ENCODE results near the gene GOT1. TPM values are rescaled to one million over a fixed set of nuclear protein-coding genes. Genes with fewer than 3 reads are reported as not detected.

The GOT1 gene
- total RNA-seq, 4 donors from 2014 or later, result 45.8 to 65.1 (median 51.0) TPM

GRCh38 chr10:99391346-99391745 lies 39.1 kb downstream of the GOT1 start:
- no peak overlapping the region for H3K27ac ChIP-seq
- no peak overlapping the region for H3K4me3 ChIP-seq
- DNase-seq, result no peak
- TF ChIP-seq POLR2A (IDR thresholded peaks at IDR 0.05), result no peak
- H3K36me3 ChIP-seq, result peaks cover 0 to 16% (median 0%) of the 10 kb centered on the region in 3 donors
- intact Hi-C loops (cut with DNase I), result loop anchor here (10.0 kb wide), 1 partner anchor 223 kb away; no protein-coding TSS in a partner anchor
- peaks cover 0 to 24% (median 3%) of the 10 kb centered on the region in 3 donors for H3K4me1 ChIP-seq
- 79 to 85% methylated on average over 2 of the region's 2 CpGs for WGBS, 2 donors
- no peaks in the 10 kb centered on the region for H3K27me3 ChIP-seq
- no peaks in the 10 kb centered on the region for H3K9me3 ChIP-seq

- Histone ChIP-seq H3K4me3 (no peak overlapping the region), H3K36me3 (peaks cover 0 to 2% (median 0%) of the 10 kb centered on the region in 3 donors), H3K9me3 (no peaks in the 10 kb centered on the region), H3K4me1 (peaks cover 0 to 10% (median 3%) of the 10 kb centered on the region in 3 donors), H3K27ac (no peak overlapping the region), H3K27me3 (no peaks in the 10 kb centered on the region)
- no peak for DNase-seq
- intact Hi-C loops (cut with DNase I), result loop anchor here (10.0 kb wide), 1 partner anchor 225 kb away; no protein-coding TSS in a partner anchor
- TF ChIP-seq CTCF (IDR thresholded peaks at IDR 0.05) (no peak), POLR2A (IDR thresholded peaks at IDR 0.05) (no peak)
- 81 to 86% methylated on average over 9 of the region's 9 CpGs for WGBS, 2 donors
Observed at GRCh38 chr10:99389729-99390480, 40.5 kb downstream of the GOT1 start.

- Histone ChIP-seq H3K27me3 (no peaks in the 10 kb centered on the region), H3K27ac (no peak overlapping the region), H3K4me1 (peaks cover 0 to 2% (median 0%) of the 10 kb centered on the region in 3 donors), H3K36me3 (no peaks in the 10 kb centered on the region), H3K4me3 (no peak overlapping the region), H3K9me3 (no peaks in the 10 kb centered on the region)
- TF ChIP-seq CTCF (IDR thresholded peaks at IDR 0.05) (no peak), POLR2A (IDR thresholded peaks at IDR 0.05) (no peak)
- 95% methylated on average over 3 of the region's 11 CpGs; no CpG with 5 or more reads in 1 of the 2 donors for WGBS, 2 donors
- no peak for DNase-seq
- intact Hi-C loops (cut with DNase I), result no loop called here
Observed at GRCh38 chr10:99387541-99387940, 42.9 kb downstream of the GOT1 start.

- no peak overlapping the region for H3K4me3 ChIP-seq
- no peak overlapping the region for H3K27ac ChIP-seq
- H3K4me1 ChIP-seq, result no peaks in the 10 kb centered on the region
- no peaks in the 10 kb centered on the region for H3K27me3 ChIP-seq
- 80% methylated on average over 1 of the region's 4 CpGs; no CpG with 5 or more reads in 1 of the 2 donors for WGBS, 2 donors
- no peaks in the 10 kb centered on the region for H3K36me3 ChIP-seq
- DNase-seq, result no peak
- intact Hi-C loops (cut with DNase I), result no loop called here
- H3K9me3 ChIP-seq, result no peaks in the 10 kb centered on the region
- TF ChIP-seq CTCF (IDR thresholded peaks at IDR 0.05) (no peak), POLR2A (IDR thresholded peaks at IDR 0.05) (no peak)
Observed at GRCh38 chr10:99387071-99387470, 43.4 kb downstream of the GOT1 start.

- TF ChIP-seq POLR2A (IDR thresholded peaks at IDR 0.05) (no peak), CTCF (IDR thresholded peaks at IDR 0.05) (no peak)
- Histone ChIP-seq H3K4me3 (no peak overlapping the region), H3K36me3 (no peaks in the 10 kb centered on the region), H3K9me3 (no peaks in the 10 kb centered on the region), H3K4me1 (no peaks in the 10 kb centered on the region), H3K27ac (no peak overlapping the region), H3K27me3 (no peaks in the 10 kb centered on the region)
- intact Hi-C loops (cut with DNase I), result no loop called here
- DNase-seq, result no peak
- 87 to 100% methylated on average over 1 of the region's 1 CpG for WGBS, 2 donors
Observed at GRCh38 chr10:99382176-99382575, 48.2 kb downstream of the GOT1 start.

Measured in esophagus squamous epithelium (tissue), 5 donors.